Endothelial cell of umbilical vein (primary cell): ENCODE data around the gene DGKK. TPM values are rescaled to one million over a fixed set of nuclear protein-coding genes. Genes with fewer than 3 reads are reported as not detected.

ENCODE experiments used
- BruUV-seq: library from RNA; stranded (reverse); fragments of 400-500 nt; replicated peaks from 2 replicates; lab custom pipeline; 2021; lab: Mats Ljungman, UMichigan
- CTCF ChIA-PET: fragments of 300-600, 350-600 bp; sonication (Branson Sonifier 250); formaldehyde crosslinking; loops from one replicate; lab custom pipeline; 2021; ENCODE audit warnings: antibody characterized with exemption, inconsistent platforms; lab: Charles Lee
- POLR2A ChIA-PET: fragments of 300-600, 350-600 bp; sonication (Branson Sonifier 250); formaldehyde crosslinking; loops from one replicate; lab custom pipeline; 2021; ENCODE audit warnings: antibody characterized with exemption, inconsistent platforms; lab: Charles Lee
- DNase-seq: peaks from one replicate; pipeline ENCODE4 v3.0.0-alpha.2; 2011; ENCODE audit warnings: low read depth, low spot score
- FAIRE-seq: peaks from 2 replicates; lab custom pipeline; 2011; peaks lifted over from hg19 to GRCh38; lab: Jason Lieb, UNC
- H2AFZ ChIP-seq: 2 replicates; pipeline ENCODE4 v1.6.0; 2012; ENCODE audit warnings: low read depth, low read length, control low read depth, inconsistent platforms
- H3K27ac ChIP-seq: 2 replicates; pipeline ENCODE4 v1.5.1; 2011; ENCODE audit warnings: low read depth, mild to moderate bottlenecking, control low read depth, low read length, moderate library complexity; ENCODE audit not compliant: insufficient read depth
- H3K27me3 ChIP-seq, 2 experiments: 2 replicates each; pipeline versions ENCODE4 v1.6.0 to v1.6.1; 2011; ENCODE audit warnings: low read length in 2 of 2, mixed read lengths in 1 of 2; ENCODE audit not compliant: control insufficient read depth in 2 of 2, insufficient read depth in 2 of 2
- H3K36me3 ChIP-seq, 2 experiments: 2 replicates in 1 of 2; 3 replicates in 1 of 2; pipeline ENCODE4 v1.5.1; 2011; ENCODE audit warnings: low read length in 2 of 2, mild to moderate bottlenecking in 1 of 2, moderate library complexity in 1 of 2; ENCODE audit not compliant: control insufficient read depth in 2 of 2, insufficient read depth in 2 of 2; ENCODE audit errors: extremely low read depth in 1 of 2
- H3K4me1 ChIP-seq: 3 replicates; pipeline ENCODE4 v1.5.1; 2011; ENCODE audit warnings: mild to moderate bottlenecking, low read length; ENCODE audit not compliant: control insufficient read depth, insufficient read depth; ENCODE audit errors: extremely low read depth
- H3K4me2 ChIP-seq: 2 replicates; pipeline ENCODE4 v1.6.1; 2011; ENCODE audit warnings: low read length, control low read depth, mixed read lengths; ENCODE audit not compliant: insufficient read depth
- H3K4me3 ChIP-seq, 3 experiments: fragments of 200-600 bp in 1 of 3; sonication (generic), shearing (Covaris generic) in 1 of 3; replicated peaks in 1 of 3; 2 replicates each; pipeline ENCODE4 v1.5.1; 2011 to 2016; ENCODE audit warnings: control low read depth in 3 of 3, low read length in 3 of 3, mild to moderate bottlenecking in 2 of 3, inconsistent platforms in 1 of 3, low read depth in 1 of 3, moderate library complexity in 1 of 3; ENCODE audit not compliant: insufficient read depth in 1 of 3
- H3K79me2 ChIP-seq: 2 replicates; pipeline ENCODE4 v1.6.0; 2012; ENCODE audit warnings: low read length, inconsistent platforms; ENCODE audit not compliant: control insufficient read depth, insufficient read depth
- H3K9ac ChIP-seq: replicated peaks from 2 replicates; pipeline ENCODE3; 2011; ENCODE audit warnings: low read length, control low read depth; ENCODE audit not compliant: insufficient read depth; ENCODE audit errors: extremely low read depth
- H3K9me1 ChIP-seq: replicated peaks from 3 replicates; pipeline ENCODE4 v1.6.0; 2011; ENCODE audit warnings: mild to moderate bottlenecking, low read length; ENCODE audit not compliant: control insufficient read depth, insufficient read depth; ENCODE audit errors: extremely low read depth
- H3K9me3 ChIP-seq: replicated peaks from 2 replicates; pipeline ENCODE4 v1.5.1; 2012; ENCODE audit warnings: low read length, inconsistent platforms; ENCODE audit not compliant: control insufficient read depth, insufficient read depth
- H4K20me1 ChIP-seq: replicated peaks from 2 replicates; pipeline ENCODE3; 2011; ENCODE audit warnings: mild to moderate bottlenecking, low read length; ENCODE audit not compliant: control insufficient read depth, insufficient read depth; ENCODE audit errors: extremely low read depth
- CTCF ChIP-seq, 2 donors: IDR thresholded peaks; 1 replicate in 1 of 2; 2 replicates in 1 of 2; pipeline ENCODE4 v1.5.1; 2011; ENCODE audit warnings: low read length in 2 of 2, mild to moderate bottlenecking in 2 of 2, moderate library complexity in 2 of 2, control low read depth in 1 of 2, inconsistent platforms in 1 of 2, low read depth in 1 of 2; ENCODE audit not compliant: insufficient read depth in 1 of 2; ENCODE audit errors: extremely low read depth in 1 of 2
- EZH2 ChIP-seq: IDR thresholded peaks from 2 replicates; pipeline ENCODE4 v1.6.1; 2012; ENCODE audit warnings: borderline replicate concordance, low read depth, mild to moderate bottlenecking, moderate library complexity, low read length, inconsistent platforms; ENCODE audit not compliant: severe bottlenecking
- FOS ChIP-seq: IDR thresholded peaks from 2 replicates; pipeline ENCODE4 v1.6.1; 2011; ENCODE audit warnings: mild to moderate bottlenecking, low read length, moderate library complexity, borderline replicate concordance; ENCODE audit not compliant: insufficient read depth
- GATA2 ChIP-seq: IDR thresholded peaks from 2 replicates; pipeline ENCODE4 v1.7.0; 2011; ENCODE audit warnings: low read depth, mild to moderate bottlenecking, moderate library complexity, mixed read lengths, low read length; ENCODE audit not compliant: insufficient read length, insufficient read depth
- JUN ChIP-seq: IDR thresholded peaks from 2 replicates; pipeline ENCODE4 v1.6.1; 2011; ENCODE audit warnings: borderline replicate concordance, low read depth; ENCODE audit not compliant: insufficient read length, insufficient read depth
- MAX ChIP-seq: IDR thresholded peaks from 2 replicates; pipeline ENCODE4 v1.6.1; 2011; ENCODE audit not compliant: insufficient read depth, insufficient read length
- MYC ChIP-seq: IDR thresholded peaks from one replicate; pipeline ENCODE4 v1.6.1; 2011; ENCODE audit warnings: mild to moderate bottlenecking, low read depth, low read length
- POLR2A ChIP-seq: IDR thresholded peaks from 2 replicates; pipeline ENCODE4 v1.6.1; 2012; ENCODE audit warnings: low read depth, mild to moderate bottlenecking, control low read depth, low read length
- POLR2AphosphoS5 ChIP-seq: IDR thresholded peaks from 2 replicates; pipeline ENCODE4 v1.6.1; 2012; ENCODE audit warnings: low read depth, mild to moderate bottlenecking, control low read depth, low read length, moderate library complexity; ENCODE audit not compliant: insufficient read depth
- dilution Hi-C: fragments of 300-500 bp; cut with MboI; formaldehyde crosslinking; loops from one replicate; pipeline ENCODE4 v1.15.0; 2019; ENCODE audit warnings: low sequenced_read_pairs; ENCODE audit not compliant: extremely low pct_ligation_motif_present
- intact Hi-C: fragments of 100-400 bp; cut with micrococcal nuclease; formaldehyde crosslinking; loops from one replicate; pipeline ENCODE4 v1.10.0; 2022
- polyA plus RNA-seq, 4 experiments: library from polyadenylated mRNA; depleted of rRNA in 3 of 4; stranded (reverse) in 3 of 4; unstranded in 1 of 4; fragments of >200 nt; gene quantifications; 2 replicates each; pipeline versions ENCODE4 v1.2.1 to v1.2.3, GENCODE V29; 2011 to 2012; ENCODE audit warnings: missing spikeins in 1 of 4
- total RNA-seq: library from RNA; stranded (reverse); gene quantifications from 2 replicates; pipeline ENCODE4 v1.2.3, GENCODE V29; 2021

DGKK gene
- total and polyA plus RNA-seq, 2 donors (not counting 3 experiments of a cell fraction or from before 2014, with no cell fraction given): not detected

GRCh38 chrX:50393902-50394301 is 76.7 kb downstream of the DGKK start:
- H3K27me3 ChIP-seq: no peaks in the 10 kb centered on the region
- BruUV-seq: no TSS peak
- no peaks in the 10 kb centered on the region for H3K79me2 ChIP-seq
- POLR2A ChIA-PET: no interaction called here
- dilution Hi-C loops (no loop called here), intact Hi-C loops (no loop called here)
- H4K20me1 ChIP-seq: no peaks in the 10 kb centered on the region
- H3K4me2 ChIP-seq: no peak overlapping the region
- CTCF ChIA-PET: no interaction called here
- H3K4me1 ChIP-seq: no peaks in the 10 kb centered on the region
- no peaks in the 10 kb centered on the region for H3K36me3 ChIP-seq
- H2AFZ ChIP-seq: no peak overlapping the region
- DNase-seq: no peak
- H3K9me1 ChIP-seq: no peaks in the 10 kb centered on the region
- TF ChIP-seq MYC: no peak
- no peak for TF ChIP-seq CTCF (IDR thresholded peaks at IDR 0.05; ENCODE audit: extremely low read depth in 1 of 2, insufficient read depth in 1 of 2, low read depth in 1 of 2, low read length in 2 of 2)
- TF ChIP-seq MAX: no peak
- TF ChIP-seq POLR2A: no peak
- TF ChIP-seq FOS: no peak
- TF ChIP-seq GATA2: no peak
- no peak for TF ChIP-seq JUN
- no peak for TF ChIP-seq POLR2AphosphoS5
- no peak for TF ChIP-seq EZH2
- H3K9ac ChIP-seq: no peak overlapping the region
- H3K27ac ChIP-seq: no peak overlapping the region
- H3K4me3 ChIP-seq: no peak overlapping the region
- H3K9me3 ChIP-seq: no peaks in the 10 kb centered on the region
- no peak for FAIRE-seq
